HG03103 (cell line): ENCODE measurements around the gene KIF6.
"Not testable (repeated sequence)": the region's sequence is repeated elsewhere in the genome, so short reads cannot be mapped to it uniquely, and the experiment has no call there.

Experiments
- ATAC-seq: cut with Tn5 transposase; IDR thresholded peaks from one replicate; pipeline ENCODE4 v1.9.1; 2021; ENCODE audit warnings: low read depth; ENCODE audit not compliant: unreplicated experiment

KIF6 gene

DNA sequence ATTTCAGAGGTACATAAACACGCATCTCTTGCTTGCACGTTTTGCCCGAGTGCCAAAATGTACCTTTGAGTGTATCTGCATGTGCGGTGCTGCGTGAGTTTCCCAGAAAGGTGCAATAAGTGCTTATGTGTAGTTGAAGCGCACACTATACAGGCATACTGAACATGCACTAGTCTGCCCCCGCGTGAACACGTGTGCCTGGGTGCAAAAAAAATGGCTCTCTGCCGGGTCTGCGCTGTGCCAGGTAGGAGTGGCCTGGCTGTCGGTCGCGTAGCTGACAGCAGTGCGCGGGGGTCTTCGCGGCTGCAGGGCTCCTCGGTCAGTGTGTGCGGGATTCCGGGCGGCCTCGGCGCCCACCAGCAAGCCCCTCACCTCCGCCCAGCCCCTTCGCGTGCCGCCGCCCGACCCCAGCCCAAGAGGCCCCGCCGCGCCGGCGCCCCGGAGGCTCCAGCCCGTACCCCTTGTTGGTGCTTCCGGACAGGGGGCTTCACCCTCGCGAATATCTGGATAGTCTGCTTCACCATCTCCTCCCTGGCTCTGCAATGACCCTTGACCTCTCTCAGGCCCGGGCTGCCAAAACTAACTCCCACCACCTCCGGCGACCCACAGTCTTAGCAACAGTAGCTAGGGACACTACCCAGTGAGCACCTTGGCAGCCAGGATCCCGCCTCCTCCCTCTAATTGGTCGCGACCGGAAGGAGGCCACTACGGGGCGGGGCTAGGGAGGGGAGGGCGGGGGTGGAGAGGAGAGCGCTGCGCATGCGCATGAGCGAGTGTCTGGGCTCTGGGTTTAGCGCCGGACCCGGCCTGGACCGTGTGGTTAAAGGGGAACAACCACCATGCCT is at the start of gene KIF6:
TSS of gene KIF6 (minus strand) at position 622 of the 845 bp plus-strand sequence. CDS start at position 524, 98 bp downstream.
- ATAC-seq, result peak; percentile 99

DNA sequence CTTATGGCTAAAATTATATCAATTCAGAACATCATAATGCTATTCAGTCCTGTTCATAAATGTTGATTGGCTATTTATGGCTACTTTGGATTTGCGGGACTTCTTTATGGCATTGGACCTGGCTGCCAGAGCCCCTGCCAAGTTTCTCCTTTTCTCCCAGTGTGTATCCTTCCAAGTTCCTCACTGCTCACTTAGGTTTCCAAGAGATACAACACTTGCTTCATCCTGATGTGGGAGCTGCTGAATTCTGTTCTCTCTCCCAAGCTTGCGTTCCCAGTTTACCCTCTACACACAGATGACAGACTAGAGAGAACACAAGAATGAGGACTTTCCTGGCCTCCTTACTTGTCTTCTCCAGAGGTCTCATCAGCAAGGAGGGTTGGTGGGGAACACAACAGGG is 48.6 kb upstream of the KIF6 start:
- no peak for ATAC-seq

GRCh38 chr6:39772559-39773273 is 47.5 kb upstream of the KIF6 start:
- no peak for ATAC-seq

GRCh38 chr6:39770446-39770845 is 45.2 kb upstream of the KIF6 start:
- no peak for ATAC-seq

DNA sequence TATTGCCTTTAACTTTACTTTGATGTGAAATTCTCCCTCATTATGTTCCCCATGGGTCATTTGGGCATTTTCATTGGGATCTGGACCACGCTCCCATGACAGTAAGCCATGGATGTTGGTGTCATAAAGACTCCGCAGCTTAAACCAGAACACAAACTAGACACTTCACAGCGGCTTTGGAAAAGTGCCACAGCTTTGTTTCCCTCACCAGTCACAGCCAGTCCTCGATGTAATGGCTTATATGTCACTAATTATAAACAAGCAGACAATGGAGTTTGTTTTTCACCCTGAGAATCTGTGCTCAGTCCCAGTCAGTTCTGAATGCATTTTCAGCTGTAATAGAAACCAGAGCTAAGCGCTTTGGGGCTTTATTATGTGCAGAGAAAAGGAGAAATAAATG is 43.8 kb upstream of the KIF6 start:
- no peak for ATAC-seq

DNA sequence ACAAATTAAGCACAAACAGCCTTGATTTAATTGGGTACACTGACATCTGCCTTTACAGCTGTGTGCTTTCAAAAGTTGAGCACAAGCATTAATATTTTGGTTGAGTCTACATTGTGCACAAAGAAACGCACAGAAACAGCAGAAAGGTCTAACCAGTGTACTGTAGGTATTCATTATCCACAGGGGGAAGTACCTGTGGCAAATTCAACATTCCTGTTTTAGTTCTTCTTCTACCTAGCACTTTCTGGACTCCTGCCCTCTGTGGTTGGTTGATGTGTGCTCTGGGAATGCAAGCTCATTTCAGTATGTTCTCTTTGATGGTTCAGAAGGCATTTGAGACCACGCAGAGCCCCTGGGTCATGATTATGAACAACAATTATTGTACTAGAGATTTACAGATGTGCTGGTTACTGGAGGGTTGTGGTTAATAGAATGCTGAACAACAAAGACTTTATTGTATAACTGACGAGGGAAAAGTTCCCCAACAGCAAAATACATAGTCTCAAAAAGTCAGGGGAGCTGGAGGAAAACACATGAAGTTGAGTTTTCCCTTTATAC is 40.4 kb upstream of the KIF6 start:
- no peak for ATAC-seq

- ATAC-seq, result no peak
These were observed 35.2 kb upstream of the KIF6 start for GRCh38 chr6:39760226-39760952.

GRCh38 chr6:39758905-39759605 is 33.8 kb upstream of the KIF6 start:
- no peak for ATAC-seq

DNA sequence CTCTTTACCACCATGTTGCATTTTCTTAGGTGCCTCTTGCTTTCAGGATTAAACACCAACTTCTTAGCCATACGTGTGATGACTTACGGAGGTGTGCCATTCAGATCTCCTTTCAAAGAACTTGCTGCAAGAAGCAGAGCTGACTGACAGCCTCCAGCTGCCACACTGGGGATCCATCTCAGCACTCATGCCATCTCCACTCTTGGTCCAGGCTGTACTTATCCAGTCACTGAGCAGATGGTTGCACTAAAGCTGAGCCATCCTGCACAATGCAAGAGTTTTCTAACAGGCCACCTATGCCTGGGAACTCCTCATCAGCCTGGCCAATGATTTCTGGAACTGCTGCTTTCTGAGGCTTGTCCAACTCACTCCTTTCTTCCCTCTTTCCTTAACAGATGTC is 31.4 kb upstream of the KIF6 start:
- no peak for ATAC-seq

- ATAC-seq, result no peak
These were observed 30.0 kb upstream of the KIF6 start for GRCh38 chr6:39755231-39755630.

- ATAC-seq, result no peak
These were observed 29.4 kb upstream of the KIF6 start for GRCh38 chr6:39754514-39755115.

GRCh38 chr6:39753725-39754045 is 28.5 kb upstream of the KIF6 start:
- no peak for ATAC-seq

- ATAC-seq, result no peak
These were observed 27.9 kb upstream of the KIF6 start for GRCh38 chr6:39752835-39753724.

- no peak for ATAC-seq
These were observed 21.6 kb upstream of the KIF6 start for GRCh38 chr6:39746795-39747194.

- ATAC-seq, result no peak
These were observed 8.5 kb upstream of the KIF6 start for GRCh38 chr6:39733704-39734103.

DNA sequence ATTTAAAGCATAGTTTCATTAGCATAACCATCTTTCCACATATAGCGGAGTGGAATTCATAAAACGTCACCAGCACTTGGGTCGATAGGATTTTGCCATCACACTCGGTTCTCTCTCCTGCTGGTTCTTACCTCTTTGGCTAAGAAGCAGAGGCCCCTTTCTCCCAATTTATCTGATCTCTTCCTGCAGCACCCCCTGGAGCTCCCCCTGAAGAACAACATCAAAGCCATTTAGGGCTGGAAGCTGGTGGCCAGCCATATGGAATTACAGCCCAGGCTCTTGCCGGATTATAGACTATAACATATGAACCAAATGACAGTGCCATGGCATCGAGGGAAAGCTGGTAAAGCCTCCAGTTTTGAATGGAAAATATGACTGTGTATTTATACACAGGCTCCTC is 6.4 kb upstream of the KIF6 start:
- ATAC-seq, result no peak

- no peak for ATAC-seq
These were observed 4.7 kb upstream of the KIF6 start for GRCh38 chr6:39729945-39730344.

GRCh38 chr6:39725632-39725997 is 407 bp upstream of the KIF6 start:
- no peak for ATAC-seq

DNA sequence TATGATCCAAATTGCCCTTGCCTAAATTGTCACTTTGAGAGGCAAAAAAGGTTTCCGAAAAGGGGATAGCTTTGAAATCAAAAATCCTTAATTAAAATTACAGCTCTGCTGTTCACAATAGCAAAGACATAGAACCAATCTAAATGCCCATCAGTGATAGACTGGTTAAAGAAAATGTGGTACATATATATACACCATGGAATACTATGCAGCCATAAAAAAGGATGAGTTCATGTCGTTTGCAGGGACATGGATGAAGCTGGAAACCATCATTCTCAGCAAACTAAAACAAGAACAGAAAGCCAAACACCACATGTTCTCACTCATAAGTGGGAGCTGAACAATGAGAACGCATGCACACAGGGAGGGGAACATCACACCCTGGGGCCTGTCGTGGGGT is 1.9 kb downstream of the KIF6 start:
- not testable (repeated sequence) for ATAC-seq
